Suppressor macrophage treated with lipopolysaccharide for 4 hours (primary cell): Measurements from ENCODE around the gene ZNF541.
A peak's percentile ranks its signal among the peaks of the same experiment; 100 is the strongest.
"Not testable (repeated sequence)": the region's sequence is repeated elsewhere in the genome, so short reads cannot be mapped to it uniquely, and the experiment has no call there.

Experiments
- DNase-seq: peaks from one replicate; pipeline ENCODE4 v3.0.0-alpha.2; 2020

The ZNF541 gene

DNA sequence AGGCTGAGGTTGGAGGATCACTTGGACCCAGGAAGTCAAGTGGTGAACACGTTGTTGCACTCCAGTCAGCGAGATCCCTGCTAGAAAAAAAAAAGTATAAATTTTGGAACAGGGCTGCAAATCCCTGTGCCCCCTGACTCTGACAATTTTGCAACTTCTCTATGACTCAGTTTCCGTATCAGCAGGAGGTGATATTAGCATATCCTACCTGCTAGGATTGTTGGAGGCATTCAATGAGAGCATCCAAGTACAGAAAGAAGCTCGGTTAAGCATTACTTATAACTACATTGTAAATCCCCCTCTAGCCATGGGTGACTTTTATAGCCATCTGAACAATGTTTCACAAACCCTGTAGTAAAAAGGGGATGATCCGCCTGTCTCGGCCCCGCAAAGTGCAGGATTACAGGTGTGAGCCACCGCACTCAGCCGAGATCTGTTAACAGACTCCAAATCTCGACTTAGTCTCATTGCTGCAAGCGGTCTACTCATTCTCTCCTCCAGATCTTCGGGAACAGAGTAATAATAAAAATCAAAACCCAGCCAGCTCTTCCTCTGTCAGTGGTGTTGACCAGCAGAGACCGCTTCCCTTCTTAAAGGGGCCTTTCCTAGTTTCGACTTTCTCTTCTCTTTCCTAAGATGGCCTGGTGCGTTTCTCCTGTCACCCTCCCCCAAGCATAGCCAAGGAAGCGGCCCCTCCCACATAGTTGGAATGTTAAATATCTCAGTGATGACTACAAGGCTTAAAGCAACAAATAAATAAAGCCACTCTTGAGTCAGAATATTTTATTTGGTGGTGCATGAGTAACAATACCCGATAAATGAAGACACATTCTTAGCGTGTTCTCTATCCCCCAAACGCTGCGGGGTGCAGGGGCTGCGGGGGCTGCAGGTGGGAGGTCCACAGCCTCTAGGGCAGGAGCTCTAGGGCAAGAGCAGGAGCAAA is 25.7 kb upstream of the ZNF541 start:
- DNase-seq: peak; percentile 80

DNA sequence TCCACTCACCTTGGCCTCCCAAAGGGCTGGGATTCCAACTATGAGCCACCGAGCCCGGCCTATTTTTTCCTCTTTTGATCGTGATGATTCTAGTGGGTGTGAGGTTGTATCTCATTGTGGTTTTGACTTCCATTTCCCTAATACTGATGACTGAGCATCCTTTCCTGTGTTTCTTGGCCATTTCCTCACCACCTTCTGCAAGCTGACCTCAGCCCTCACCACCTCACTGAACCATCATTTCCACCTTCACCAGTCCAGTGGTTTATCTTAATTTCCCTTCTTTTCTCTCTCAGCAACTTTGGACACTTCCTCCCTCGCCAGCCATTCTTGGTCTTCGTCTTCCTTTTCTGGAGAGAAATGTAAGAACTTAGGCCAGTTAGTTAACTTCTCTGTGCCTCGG is 23.0 kb upstream of the ZNF541 start:
- DNase-seq: peak; percentile 44

- DNase-seq: no peak
Observed at GRCh38 chr19:47593860-47594259, 20.9 kb upstream of the ZNF541 start.

GRCh38 chr19:47589824-47590223 is 16.9 kb upstream of the ZNF541 start:
- DNase-seq: no peak

- DNase-seq: no peak
Observed at GRCh38 chr19:47587295-47587694, 14.3 kb upstream of the ZNF541 start.

- DNase-seq: not testable (repeated sequence)
Observed at GRCh38 chr19:47583161-47583560, 10.2 kb upstream of the ZNF541 start.

- no peak for DNase-seq
Observed at GRCh38 chr19:47582320-47582909, 9.5 kb upstream of the ZNF541 start.

DNA sequence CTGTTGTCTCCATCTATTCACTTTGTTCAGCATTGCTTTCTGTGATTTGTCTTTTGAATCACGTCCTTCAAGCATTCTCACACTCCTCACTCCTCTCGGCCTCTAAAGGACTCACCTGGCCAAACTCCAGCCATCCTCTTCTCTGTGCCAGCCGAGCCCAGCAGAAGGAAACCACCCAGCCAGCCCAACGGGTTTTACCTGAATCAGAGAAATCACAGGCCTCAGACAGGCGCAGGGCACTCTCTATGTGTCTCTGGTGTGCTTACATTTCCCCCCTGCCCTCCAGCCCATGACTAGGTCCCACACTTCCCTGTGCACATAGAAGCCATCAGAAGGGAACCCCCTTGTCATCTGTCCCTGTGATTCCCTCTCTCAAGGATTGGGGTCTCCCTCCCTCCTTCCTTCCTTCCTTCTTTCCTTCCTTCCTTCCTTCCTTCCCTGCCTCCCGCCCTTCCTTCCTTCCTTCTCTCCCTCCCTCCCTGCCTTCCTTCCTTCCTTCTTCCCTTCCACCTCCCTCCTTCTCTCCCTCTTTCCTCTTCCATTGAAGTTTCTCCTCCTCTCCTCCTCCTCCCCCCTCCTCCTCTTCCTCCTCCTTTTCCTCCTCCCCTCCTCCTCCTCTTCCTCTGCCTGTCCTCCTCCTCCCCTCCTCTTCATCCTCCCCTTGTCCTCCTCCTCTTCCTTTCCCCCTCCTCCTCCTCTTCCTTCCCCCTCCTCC is 8.8 kb upstream of the ZNF541 start:
- DNase-seq: no peak

GRCh38 chr19:47580397-47580796 is 7.4 kb upstream of the ZNF541 start:
- no peak for DNase-seq

GRCh38 chr19:47572635-47573034 is 313 bp downstream of the ZNF541 start:
- no peak for DNase-seq

DNA sequence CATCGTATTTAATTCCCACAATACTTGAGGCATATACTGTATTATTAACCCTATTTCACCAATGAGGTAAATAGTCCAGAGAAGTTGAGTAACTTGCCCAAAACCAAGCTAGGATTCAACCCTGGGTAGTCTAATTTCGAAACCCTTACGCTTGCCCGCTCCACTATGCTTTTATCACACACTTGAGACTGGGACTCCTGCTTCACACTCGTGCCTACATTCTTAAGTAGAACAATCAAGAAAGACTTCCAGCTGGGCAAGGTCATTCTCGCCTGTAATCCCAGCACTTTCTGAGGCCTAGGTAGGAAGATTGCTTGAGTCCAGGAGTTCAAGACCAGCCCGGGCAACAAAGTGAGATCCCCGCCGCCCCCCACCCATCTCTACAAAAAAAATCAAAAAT is 3.6 kb downstream of the ZNF541 start:
- DNase-seq: no peak

- no peak for DNase-seq
Observed at GRCh38 chr19:47564081-47564480, 8.9 kb downstream of the ZNF541 start.

GRCh38 chr19:47561440-47562057 is 11.4 kb downstream of the ZNF541 start:
- DNase-seq: no peak

DNA sequence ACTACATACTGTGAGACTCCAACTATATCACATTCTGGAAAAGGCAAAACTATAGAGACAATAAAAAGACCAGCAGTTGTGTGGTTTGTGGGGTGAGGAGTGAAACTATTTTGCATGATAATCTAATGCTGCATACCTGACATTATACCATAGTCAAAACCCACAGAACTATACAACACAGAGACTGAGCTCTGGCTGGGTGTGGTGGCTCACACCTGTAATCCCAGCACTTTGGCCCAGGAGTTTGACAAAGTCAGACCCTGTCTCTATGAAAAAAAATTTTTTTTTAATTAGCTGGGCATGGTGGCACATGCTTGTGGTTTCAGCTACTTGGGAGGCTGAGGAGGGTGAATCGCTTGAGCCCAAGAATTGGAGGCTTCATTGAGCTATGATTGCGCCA is 11.9 kb downstream of the ZNF541 start:
- DNase-seq: no peak

- no peak for DNase-seq
Observed at GRCh38 chr19:47550129-47550528, 22.8 kb downstream of the ZNF541 start.

DNA sequence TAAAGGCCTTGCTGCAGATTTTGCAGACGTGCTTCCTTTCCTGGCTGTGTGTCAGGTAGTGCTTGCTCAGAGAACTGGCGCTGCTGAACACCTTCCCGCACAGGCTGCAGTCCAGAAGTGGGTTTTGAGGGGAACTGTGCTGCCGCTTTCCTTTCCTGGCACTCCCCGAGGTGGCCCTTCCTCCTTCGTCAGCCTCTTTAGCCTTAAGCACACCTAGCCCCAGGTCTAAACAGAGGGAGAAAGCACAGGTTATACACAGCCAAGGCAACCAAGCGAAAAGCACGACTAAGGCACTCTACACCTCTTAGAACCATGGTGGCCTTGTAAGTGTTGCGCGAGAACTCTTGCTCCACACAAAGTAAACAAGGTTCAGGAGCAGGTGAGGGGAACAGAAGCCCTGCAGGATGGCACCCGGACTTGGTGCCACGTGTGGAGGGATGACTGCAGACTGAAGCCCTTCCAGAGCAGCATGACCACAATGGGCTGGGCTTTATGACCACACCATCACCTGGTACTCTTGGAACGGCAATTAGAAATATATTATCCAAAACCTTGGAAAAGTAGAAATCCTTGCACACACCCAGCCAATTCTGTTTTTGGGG is 23.6 kb downstream of the ZNF541 start:
- no peak for DNase-seq

- no peak for DNase-seq
Observed at GRCh38 chr19:47547199-47547598, 25.7 kb downstream of the ZNF541 start.

GRCh38 chr19:47545061-47545948 is 27.6 kb downstream of the ZNF541 start:
- DNase-seq: no peak

DNA sequence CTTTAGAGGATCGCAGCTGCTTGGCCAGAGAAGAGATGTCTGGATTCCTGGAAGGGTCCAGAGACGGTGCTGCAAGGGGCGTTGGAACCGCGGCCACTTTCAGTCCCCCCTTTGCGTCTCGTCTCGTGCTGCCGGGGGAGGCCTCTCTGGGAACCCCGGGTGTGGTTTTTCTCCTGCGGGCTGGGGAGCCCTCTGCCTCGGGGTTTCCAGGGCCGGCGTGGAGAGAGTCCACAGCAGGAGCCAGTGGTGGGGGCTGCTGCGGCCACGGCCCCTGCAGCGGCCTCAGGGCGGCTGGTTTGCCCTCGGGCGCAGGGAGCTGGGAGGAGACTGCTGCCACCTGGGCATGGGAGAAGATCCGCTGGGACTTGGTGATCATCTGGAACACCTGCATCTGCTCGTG is 28.5 kb downstream of the ZNF541 start:
- no peak for DNase-seq

DNA sequence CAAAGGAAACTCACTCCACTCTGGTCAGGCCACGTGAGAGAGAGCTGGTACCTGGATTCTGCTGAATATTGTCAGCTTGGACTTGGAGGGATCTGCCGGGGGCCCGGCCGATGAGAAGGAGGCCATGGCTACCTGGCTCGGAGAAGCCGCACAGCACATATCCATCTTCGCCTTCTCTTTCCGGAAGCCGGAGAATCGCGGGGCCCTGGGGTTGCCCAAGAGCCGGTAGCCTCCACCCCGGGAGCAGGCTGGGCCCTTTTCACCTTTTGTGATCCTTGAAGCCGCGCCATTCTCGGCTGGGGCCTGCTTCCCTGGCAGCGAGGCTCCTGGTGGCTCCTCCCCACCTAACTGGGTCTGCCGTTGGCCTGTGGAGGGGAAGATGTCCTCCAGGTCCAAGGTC is 28.9 kb downstream of the ZNF541 start:
- DNase-seq: no peak

- DNase-seq: no peak
Observed at GRCh38 chr19:47542030-47542475, 30.9 kb downstream of the ZNF541 start.

GRCh38 chr19:47541518-47541917 is 31.4 kb downstream of the ZNF541 start:
- peak; percentile 3 for DNase-seq
